Activated CD8-positive, alpha-beta T cell treated with anti-CD3 and anti-CD28 coated beads, Interleukin-2, amount 10 ng/mL, durations not matched to agents 7 days and 5 days (primary cell): ENCODE results near the gene STARD3NL. TPM values are rescaled to one million over a fixed set of nuclear protein-coding genes. Genes with fewer than 3 reads are reported as not detected.
A peak's percentile ranks its signal among the peaks of the same experiment; 100 is the strongest.
"Not testable (repeated sequence)": the region's sequence is repeated elsewhere in the genome, so short reads cannot be mapped to it uniquely, and the experiment has no call there.

Source experiments
- ATAC-seq: fragments of 150-1000 bp; cut with Tn5 transposase; one replicate; pipeline ENCODE4 v1.10.0; 2021; ENCODE audit warnings: moderate library complexity
- CTCF ChIA-PET: fragments of 350-600 bp; sonication (Branson Sonifier 250); formaldehyde crosslinking; loops from one replicate; lab custom pipeline; 2021; ENCODE audit warnings: antibody characterized with exemption; lab: Charles Lee
- POLR2A ChIA-PET: fragments of 350-600 bp; sonication (Branson Sonifier 250); formaldehyde crosslinking; loops from one replicate; lab custom pipeline; 2021; ENCODE audit warnings: antibody characterized with exemption; lab: Charles Lee
- DNase-seq: peaks from one replicate; pipeline ENCODE4 v3.0.0-alpha.2; 2020
- H3K27ac Mint-ChIP-seq: one replicate; pipeline ENCODE4 v1.8.0; 2021; ENCODE audit warnings: mild to moderate bottlenecking, mixed read lengths
- H3K27me3 Mint-ChIP-seq: one replicate; pipeline ENCODE4 v1.8.0; 2021; ENCODE audit warnings: low read depth, mixed read lengths
- H3K36me3 Mint-ChIP-seq: one replicate; pipeline ENCODE4 v1.8.0; 2021; ENCODE audit warnings: low read depth, mixed read lengths
- H3K4me1 Mint-ChIP-seq: one replicate; pipeline ENCODE4 v1.8.0; 2021; ENCODE audit warnings: low read depth, mixed read lengths
- H3K4me3 Mint-ChIP-seq: one replicate; pipeline ENCODE4 v1.8.0; 2021; ENCODE audit warnings: mild to moderate bottlenecking, mixed read lengths
- H3K9me3 Mint-ChIP-seq: one replicate; pipeline ENCODE4 v1.8.0; 2022; ENCODE audit warnings: mixed read lengths; ENCODE audit not compliant: insufficient read depth
- total RNA-seq, 2 experiments: library from RNA; stranded (reverse); gene quantifications; one replicate each; pipeline ENCODE4 v1.2.3, GENCODE V29; 2021

The STARD3NL gene
- total RNA-seq, 2 experiments from 2014 or later = 24.1 to 25.8 TPM

DNA sequence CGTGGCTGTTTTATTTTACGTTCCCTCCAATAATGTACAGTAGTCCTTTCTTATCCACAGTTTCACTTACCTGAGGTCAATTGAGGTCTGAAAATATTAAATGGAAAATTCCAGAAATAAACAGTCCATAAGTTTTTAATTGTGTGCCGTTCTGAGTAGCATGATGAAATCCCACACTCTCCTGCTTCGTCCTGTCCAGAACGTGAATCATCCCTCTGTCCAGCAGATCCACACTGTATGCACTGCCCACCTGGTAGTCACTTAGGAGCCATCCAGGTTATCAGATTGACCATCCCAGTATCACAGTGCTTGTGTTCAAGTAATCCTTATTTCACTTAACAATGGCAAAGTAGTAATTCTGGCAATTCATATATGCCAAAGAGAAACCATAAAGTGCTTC, 46.3 kb downstream of the STARD3NL start:
- ChIA-PET CTCF (interaction anchor here (2.1 to 10.3 kb wide), 7 partner anchors 95 to 151 kb away, joined by 9 to 346 read pairs (median 59); no protein-coding TSS in a partner anchor), POLR2A (no interaction called here)
- Mint-ChIP-seq H3K36me3 (peaks cover 73% of the 10 kb centered on the region), H3K4me3 (no peak overlapping the region), H3K4me1 (peaks cover 75% of the 10 kb centered on the region), H3K9me3 (no peaks in the 10 kb centered on the region), H3K27me3 (no peaks in the 10 kb centered on the region), H3K27ac (peak overlapping the region; percentile 48)
- DNase-seq (no peak), ATAC-seq (no peak)

DNA sequence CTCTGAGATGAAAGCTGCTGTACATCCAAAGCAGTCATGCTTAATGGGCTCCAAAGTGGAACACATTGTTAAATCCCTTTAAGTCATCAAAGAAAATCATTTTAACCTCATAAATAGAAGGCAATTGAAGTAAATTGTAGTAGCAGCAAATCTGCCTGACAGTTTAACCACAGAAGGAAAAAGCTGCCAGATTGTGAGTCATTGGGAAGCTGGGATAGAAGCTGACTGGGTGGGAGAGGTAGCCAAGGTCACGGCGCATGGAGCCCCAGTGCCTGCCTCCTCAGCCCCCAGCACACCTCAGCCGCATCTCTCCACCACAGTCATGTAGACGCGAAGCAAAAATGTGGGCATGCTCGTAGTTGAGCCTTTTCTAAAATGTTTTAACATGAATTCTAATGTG, 51.3 kb downstream of the STARD3NL start:
- POLR2A ChIA-PET = interaction anchor here (1.3 kb wide), 1 partner anchor 13 kb away, joined by 3 read pairs; no protein-coding TSS in a partner anchor
- Mint-ChIP-seq H3K4me3 (no peak overlapping the region), H3K4me1 (peaks cover 84% of the 10 kb centered on the region), H3K9me3 (no peaks in the 10 kb centered on the region), H3K36me3 (peaks cover 65% of the 10 kb centered on the region), H3K27me3 (no peaks in the 10 kb centered on the region), H3K27ac (peak overlapping the region; percentile 46)
- no peak for ATAC-seq
- CTCF ChIA-PET = interaction anchor here (1.4 to 4.7 kb wide), 5 partner anchors 13 to 145 kb away, joined by 3 to 72 read pairs (median 13); no protein-coding TSS in a partner anchor
- DNase-seq = no peak

DNA sequence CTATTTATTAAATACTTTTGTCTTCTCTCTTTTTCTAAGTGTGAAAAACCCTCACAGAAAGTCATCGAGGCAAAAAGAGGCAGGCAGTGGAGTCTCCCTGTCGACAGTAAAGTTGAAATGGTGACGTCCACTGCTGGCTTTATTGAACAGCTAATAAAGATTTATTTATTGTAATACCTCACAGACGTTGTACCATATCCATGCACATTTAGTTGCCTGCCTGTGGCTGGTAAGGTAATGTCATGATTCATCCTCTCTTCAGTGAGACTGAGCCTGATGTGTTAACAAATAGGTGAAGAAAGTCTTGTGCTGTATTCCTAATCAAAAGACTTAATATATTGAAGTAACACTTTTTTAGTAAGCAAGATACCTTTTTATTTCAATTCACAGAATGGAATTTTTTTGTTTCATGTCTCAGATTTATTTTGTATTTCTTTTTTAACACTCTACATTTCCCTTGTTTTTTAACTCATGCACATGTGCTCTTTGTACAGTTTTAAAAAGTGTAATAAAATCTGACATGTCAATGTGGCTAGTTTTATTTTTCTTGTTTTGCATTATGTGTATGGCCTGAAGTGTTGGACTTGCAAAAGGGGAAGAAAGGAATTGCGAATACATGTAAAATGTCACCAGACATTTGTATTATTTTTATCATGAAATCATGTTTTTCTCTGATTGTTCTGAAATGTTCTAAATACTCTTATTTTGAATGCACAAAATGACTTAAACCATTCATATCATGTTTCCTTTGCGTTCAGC, 52.0 kb downstream of the STARD3NL start:
- Mint-ChIP-seq H3K36me3 (peaks cover 63% of the 10 kb centered on the region), H3K4me1 (peaks cover 87% of the 10 kb centered on the region), H3K27me3 (no peaks in the 10 kb centered on the region), H3K9me3 (no peaks in the 10 kb centered on the region), H3K4me3 (no peak overlapping the region), H3K27ac (peak overlapping the region; percentile 46)
- DNase-seq (no peak), ATAC-seq (no peak)
- ChIA-PET CTCF (interaction anchor here (1.4 to 4.7 kb wide), 4 partner anchors 13 to 105 kb away, joined by 3 to 72 read pairs (median 26); no protein-coding TSS in a partner anchor), POLR2A (no interaction called here)

DNA sequence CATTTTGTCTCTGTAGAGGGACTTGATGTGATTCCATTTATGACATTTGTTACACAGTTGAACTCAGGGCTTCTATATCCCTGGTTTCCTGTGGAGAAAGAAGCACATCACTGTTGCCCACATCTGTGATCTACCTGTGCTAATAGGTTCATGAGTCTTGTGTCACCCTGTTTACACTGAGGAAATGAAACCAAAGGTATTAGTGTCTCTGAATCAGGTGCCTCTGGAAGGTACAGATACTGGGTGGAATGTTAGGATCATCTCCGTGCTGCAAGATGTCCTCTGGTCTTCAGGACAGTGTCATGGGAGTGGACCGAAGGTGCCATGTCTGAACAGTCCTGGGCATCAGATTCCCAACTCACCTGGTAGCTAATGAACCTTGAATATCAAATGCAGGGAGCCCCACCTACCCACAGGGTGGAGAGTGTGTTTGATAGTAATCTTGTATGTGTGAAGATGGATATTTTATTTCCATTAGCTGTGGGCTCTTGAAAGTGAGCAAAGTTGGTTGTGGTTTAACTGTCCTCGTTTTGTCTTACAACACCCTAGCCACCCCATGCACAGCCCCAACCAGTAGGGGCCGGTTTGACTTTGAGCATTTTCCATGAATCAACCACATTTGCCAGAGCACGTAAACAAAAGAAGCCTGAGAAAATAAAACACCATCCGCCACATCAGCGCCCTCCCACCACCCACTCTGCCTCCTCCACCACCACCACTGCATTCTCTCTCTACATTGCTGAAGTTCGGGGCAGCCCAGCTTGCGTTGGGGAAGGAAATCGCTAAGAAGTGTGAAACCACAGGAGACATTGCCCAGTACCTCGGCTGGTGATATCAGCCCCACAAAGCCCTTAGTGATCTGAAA, 54.7 kb downstream of the STARD3NL start:
- Mint-ChIP-seq H3K4me3 (peak overlapping the region; percentile 62), H3K4me1 (peaks cover 94% of the 10 kb centered on the region), H3K27me3 (no peaks in the 10 kb centered on the region), H3K36me3 (peaks cover 66% of the 10 kb centered on the region), H3K27ac (peak overlapping the region; percentile 95), H3K9me3 (no peaks in the 10 kb centered on the region)
- ChIA-PET POLR2A (interaction anchor here (0.7 to 1.5 kb wide), 5 partner anchors 10 to 126 kb away, joined by 3 to 4 read pairs (median 3); no protein-coding TSS in a partner anchor), CTCF (interaction anchor here (0.8 to 8.4 kb wide), 9 partner anchors 8 to 141 kb away, joined by 3 to 137 read pairs (median 5); no protein-coding TSS in a partner anchor)
- DNase-seq = peak; percentile 90
- ATAC-seq = peak; percentile 89

DNA sequence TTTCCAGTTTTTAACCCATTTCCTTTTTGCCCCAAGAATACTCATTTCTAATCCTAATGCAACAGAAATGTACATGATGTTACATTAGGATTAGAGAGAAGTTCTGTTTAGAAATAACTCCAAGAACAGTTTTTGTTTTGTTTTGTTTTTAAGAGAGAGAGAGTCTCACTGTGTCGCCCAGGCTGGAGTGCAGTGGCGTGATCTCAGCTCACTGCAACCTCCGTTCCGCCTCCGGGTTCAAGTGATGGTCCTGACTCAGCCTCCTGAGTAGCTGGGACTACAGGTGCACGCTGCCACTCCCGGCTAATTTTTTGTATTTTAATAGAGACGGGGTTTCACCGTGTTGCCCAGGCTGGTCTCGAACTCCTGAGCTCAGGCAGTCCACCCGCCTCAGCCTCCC, 56.7 kb downstream of the STARD3NL start:
- H3K27me3 Mint-ChIP-seq, ATAC-seq, H3K4me3 Mint-ChIP-seq, H3K9me3 Mint-ChIP-seq, DNase-seq, POLR2A ChIA-PET: not testable (repeated sequence)
- CTCF ChIA-PET = interaction anchor here (0.9 to 8.4 kb wide), 9 partner anchors 12 to 135 kb away, joined by 3 to 137 read pairs (median 4); no protein-coding TSS in a partner anchor
- Mint-ChIP-seq H3K36me3 (peaks cover 56% of the 10 kb centered on the region), H3K4me1 (peaks cover 88% of the 10 kb centered on the region), H3K27ac (peak overlapping the region; percentile 35)

DNA sequence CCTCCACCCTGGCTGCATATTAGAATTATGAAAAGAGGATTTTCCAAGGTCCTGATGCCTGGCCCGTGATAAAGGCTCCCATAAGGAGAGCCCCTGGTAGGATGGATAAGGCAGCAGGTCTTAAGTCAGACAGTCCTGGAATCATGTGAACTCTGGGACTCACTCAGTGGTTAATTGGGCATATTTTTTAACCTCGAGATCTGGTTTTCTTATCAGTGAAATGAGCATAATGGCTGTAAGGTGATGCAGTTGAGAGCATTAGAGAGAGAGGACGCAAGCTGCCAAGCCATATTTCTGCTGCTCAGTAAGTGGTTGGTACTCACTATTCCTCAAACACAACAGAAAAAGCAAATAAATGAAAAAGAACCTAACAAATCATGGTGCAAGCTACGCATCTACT, 57.6 kb downstream of the STARD3NL start:
- Mint-ChIP-seq H3K4me3 (no peak overlapping the region), H3K9me3 (no peaks in the 10 kb centered on the region), H3K36me3 (peaks cover 50% of the 10 kb centered on the region), H3K27me3 (no peaks in the 10 kb centered on the region), H3K27ac (peak overlapping the region; percentile 15), H3K4me1 (peaks cover 79% of the 10 kb centered on the region)
- ChIA-PET CTCF (interaction anchor here (0.8 to 8.4 kb wide), 6 partner anchors 16 to 119 kb away, joined by 3 to 137 read pairs (median 3); no protein-coding TSS in a partner anchor), POLR2A (no interaction called here)
- DNase-seq (no peak), ATAC-seq (no peak)

DNA sequence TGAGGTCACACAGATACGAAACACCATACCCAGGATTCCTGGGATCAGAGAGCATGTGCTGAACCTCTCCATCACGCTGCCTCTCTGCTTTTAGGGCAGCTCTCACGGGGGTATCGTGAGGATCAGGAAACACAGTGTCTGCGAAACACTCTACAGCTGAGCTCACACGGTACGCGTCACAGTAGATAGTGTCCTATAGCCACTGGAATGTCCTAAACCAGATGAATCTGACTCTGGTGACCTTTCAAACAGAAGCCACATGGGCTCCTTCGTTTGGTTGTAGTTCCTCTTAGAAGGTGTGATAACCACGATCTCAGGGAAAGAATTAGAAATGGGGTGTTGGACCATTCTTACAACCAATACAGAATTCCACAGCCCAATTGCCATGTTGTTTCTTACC, 61.1 kb downstream of the STARD3NL start:
- Mint-ChIP-seq H3K4me1 (peaks cover 44% of the 10 kb centered on the region), H3K36me3 (peaks cover 56% of the 10 kb centered on the region)
- H3K4me3 Mint-ChIP-seq, ATAC-seq, H3K9me3 Mint-ChIP-seq, H3K27me3 Mint-ChIP-seq, DNase-seq, H3K27ac Mint-ChIP-seq, POLR2A ChIA-PET: not testable (repeated sequence)
- CTCF ChIA-PET = interaction anchor here (1.2 to 8.4 kb wide), 2 partner anchors 20 to 92 kb away, joined by 5 to 137 read pairs; no protein-coding TSS in a partner anchor

DNA sequence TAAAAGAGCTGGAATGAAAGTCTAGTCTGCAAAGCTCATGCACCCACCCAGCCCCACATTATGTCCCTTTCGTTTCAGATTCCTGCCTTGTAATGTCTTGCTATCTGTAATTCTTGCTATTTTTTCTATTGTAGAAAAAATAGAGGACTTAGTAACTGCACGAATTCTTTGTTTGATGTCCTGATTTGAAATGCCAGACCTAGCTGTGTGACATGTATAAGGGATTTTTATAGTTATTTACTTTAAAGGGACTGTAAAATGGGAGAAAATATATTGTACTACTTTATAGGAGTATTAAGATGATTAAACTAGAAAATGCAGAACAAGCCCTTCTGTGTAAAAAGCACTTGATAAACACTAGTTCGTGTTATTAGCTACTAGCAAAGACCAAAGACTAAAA, 63.0 kb downstream of the STARD3NL start:
- H3K27me3 Mint-ChIP-seq = no peaks in the 10 kb centered on the region
- H3K27ac Mint-ChIP-seq = no peak overlapping the region
- H3K4me1 Mint-ChIP-seq = peaks cover 41% of the 10 kb centered on the region
- ChIA-PET POLR2A (no interaction called here), CTCF (interaction anchor here (0.9 to 2.2 kb wide), 4 partner anchors 9 to 128 kb away, joined by 3 to 8 read pairs (median 4); no protein-coding TSS in a partner anchor)
- no peak overlapping the region for H3K4me3 Mint-ChIP-seq
- ATAC-seq = no peak
- no peaks in the 10 kb centered on the region for H3K9me3 Mint-ChIP-seq
- peaks cover 67% of the 10 kb centered on the region for H3K36me3 Mint-ChIP-seq
- no peak for DNase-seq

DNA sequence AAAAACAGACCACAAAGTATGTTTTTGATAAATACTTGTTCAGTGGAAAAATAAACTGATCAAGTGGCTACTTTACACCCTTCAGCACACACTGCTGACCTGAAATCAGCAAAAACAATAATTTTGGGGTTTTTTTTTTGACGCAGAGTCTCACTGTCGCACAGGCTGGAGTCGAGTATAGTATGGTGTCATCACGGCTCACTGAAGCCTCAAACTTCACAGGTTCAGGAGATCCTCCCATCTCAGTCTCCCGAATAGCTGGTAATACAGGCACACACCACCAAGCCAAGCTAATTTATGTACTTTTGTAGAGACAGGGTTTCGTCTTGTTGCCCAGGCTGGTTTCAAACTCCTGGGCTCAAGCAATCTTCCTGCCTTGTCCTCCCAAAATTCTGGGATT, 64.8 kb downstream of the STARD3NL start:
- Mint-ChIP-seq H3K36me3 (peaks cover 66% of the 10 kb centered on the region), H3K9me3 (no peaks in the 10 kb centered on the region), H3K27me3 (no peaks in the 10 kb centered on the region), H3K4me1 (peaks cover 37% of the 10 kb centered on the region), H3K27ac (peak overlapping the region; percentile 37), H3K4me3 (peak overlapping the region; percentile 31)
- no peak for ATAC-seq
- no peak for DNase-seq
- ChIA-PET CTCF (interaction anchor here (2.2 kb wide), 1 partner anchor 27 kb away, joined by 8 read pairs; no protein-coding TSS in a partner anchor), POLR2A (no interaction called here)

DNA sequence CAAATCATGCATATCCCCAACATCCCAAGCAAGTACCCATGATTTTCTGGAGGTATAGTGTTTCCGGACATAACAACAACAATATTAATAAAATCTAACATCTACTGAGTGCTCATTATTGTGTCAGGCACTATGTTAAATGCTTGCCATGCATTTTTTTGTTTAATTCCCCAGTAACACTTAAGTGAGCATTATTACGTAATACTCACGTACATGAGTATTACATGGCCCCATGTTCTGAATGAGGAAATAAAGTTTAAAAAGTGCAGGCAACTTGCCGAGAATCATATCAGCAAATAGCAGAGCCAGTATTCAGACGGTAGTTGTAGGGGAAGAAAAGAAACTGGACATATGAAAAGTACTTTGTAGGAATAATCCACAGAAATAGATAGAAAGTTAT, 65.3 kb downstream of the STARD3NL start:
- CTCF ChIA-PET = interaction anchor here (1.3 kb wide), 1 partner anchor 21 kb away, joined by 3 read pairs; no protein-coding TSS in a partner anchor
- ATAC-seq, H3K9me3 Mint-ChIP-seq, POLR2A ChIA-PET, H3K27me3 Mint-ChIP-seq, DNase-seq: not testable (repeated sequence)
- peaks cover 71% of the 10 kb centered on the region for H3K36me3 Mint-ChIP-seq
- peaks cover 39% of the 10 kb centered on the region for H3K4me1 Mint-ChIP-seq
- peak overlapping the region; percentile 31 for H3K4me3 Mint-ChIP-seq
- H3K27ac Mint-ChIP-seq = peak overlapping the region; percentile 37

DNA sequence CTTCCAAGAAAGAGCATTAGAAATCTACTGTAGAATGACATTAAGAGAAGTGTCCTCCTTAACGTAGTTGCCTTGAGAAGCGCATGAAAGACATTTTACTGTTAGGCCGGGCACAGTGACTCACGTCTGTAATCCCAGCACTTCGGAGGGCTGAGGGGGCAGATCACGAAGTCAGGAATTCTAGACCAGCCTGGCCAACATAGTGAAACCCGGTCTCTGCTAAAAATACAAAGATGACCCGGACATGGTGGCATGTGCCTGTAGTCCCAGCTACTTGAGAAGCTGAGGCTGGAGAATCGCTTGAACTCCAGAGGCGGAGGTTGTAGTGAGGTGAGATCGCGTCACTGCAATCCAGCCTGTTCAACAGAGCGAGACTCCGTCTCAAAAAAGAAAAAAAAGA, 66.5 kb downstream of the STARD3NL start:
- peaks cover 73% of the 10 kb centered on the region for H3K36me3 Mint-ChIP-seq
- H3K27ac Mint-ChIP-seq = peak overlapping the region; percentile 58
- DNase-seq (no peak), ATAC-seq (no peak)
- no peaks in the 10 kb centered on the region for H3K9me3 Mint-ChIP-seq
- H3K4me3 Mint-ChIP-seq = peak overlapping the region; percentile 37
- H3K4me1 Mint-ChIP-seq = peaks cover 36% of the 10 kb centered on the region
- ChIA-PET CTCF (interaction anchor here (1.3 kb wide), 1 partner anchor 22 kb away, joined by 3 read pairs; no protein-coding TSS in a partner anchor), POLR2A (no interaction called here)
- no peaks in the 10 kb centered on the region for H3K27me3 Mint-ChIP-seq
